Measurements from ENCODE around the gene HOXA3. TPM values are rescaled to one million over a fixed set of nuclear protein-coding genes. Genes with fewer than 3 reads are reported as not detected.

Gene HOXA3
- total RNA-seq, 1 experiment from 2014 or later = not detected

- Histone ChIP-seq H3K9me3 (ENCODE audit: control insufficient read depth, low read depth, low read length) (no peaks in the 10 kb centered on the region), H3K4me2 (ENCODE audit: insufficient read depth, insufficient read length, low read length) (no peak overlapping the region), H3K23me2 (ENCODE audit: insufficient read length, low read depth, low read length, poor library complexity, severe bottlenecking) (peaks cover 7% of the 10 kb centered on the region), H2BK12ac (ENCODE audit: insufficient read length, low read depth, low read length) (no peak overlapping the region), H2AK5ac (ENCODE audit: insufficient read length, low read length) (no peak overlapping the region), H3K23ac (ENCODE audit: insufficient read length, low read depth, low read length) (no peak overlapping the region), H3K4ac (ENCODE audit: low read depth, low read length) (no peak overlapping the region), H3K79me1 (ENCODE audit: insufficient read depth, low read depth, low read length, poor library complexity, severe bottlenecking) (no peaks in the 10 kb centered on the region), H2BK120ac (ENCODE audit: low read depth, low read length, poor library complexity, severe bottlenecking) (no peak overlapping the region), H4K91ac (ENCODE audit: insufficient read length, low read depth, low read length) (no peak overlapping the region), H2AFZ (ENCODE audit: low read length) (no peak overlapping the region), H4K20me1 (ENCODE audit: control insufficient read depth, insufficient read depth, insufficient read length) (peaks cover 2% of the 10 kb centered on the region), H3K56ac (ENCODE audit: insufficient read length, low read depth, low read length) (no peak overlapping the region), H2BK15ac (ENCODE audit: low read depth, low read length) (no peak overlapping the region), H2BK20ac (ENCODE audit: low read depth, low read length, poor library complexity, severe bottlenecking) (no peak overlapping the region), H4K5ac (ENCODE audit: insufficient read length, low read depth, low read length) (no peak overlapping the region), H3K27ac (ENCODE audit: insufficient read length, low read depth, low read length) (no peak overlapping the region), H3K4me1 (ENCODE audit: insufficient read depth, low read length) (no peaks in the 10 kb centered on the region), H3K27me3 (ENCODE audit: insufficient read depth, low read length) (peaks cover 96% of the 10 kb centered on the region), H3K14ac (ENCODE audit: insufficient read depth, low read length) (no peak overlapping the region), H3T11ph (ENCODE audit: low read length) (no peak overlapping the region), H3K9ac (ENCODE audit: extremely low read depth, insufficient read length, low read length) (no peak overlapping the region), H2BK5ac (ENCODE audit: insufficient read length, low read length) (no peak overlapping the region), H4K8ac (replicated peaks; ENCODE audit: insufficient read length, low read depth, low read length) (no peak overlapping the region), H3K79me2 (ENCODE audit: insufficient read depth, low read length) (no peaks in the 10 kb centered on the region), H3K18ac (ENCODE audit: insufficient read length, low read depth, low read length) (no peak overlapping the region)
- Mint-ChIP-seq H3K9me3 (peaks cover 8 to 21% of the 10 kb centered on the region in 2 experiments), H3K4me1 (peaks cover 30 to 61% of the 10 kb centered on the region in 2 experiments), H3K36me3 (ENCODE audit: insufficient read depth in 1 of 3, low read depth in 3 of 3) (no peaks in the 10 kb centered on the region), H3K27me3 (ENCODE audit: low read depth) (peaks cover 100% of the 10 kb centered on the region), H3K27ac (no peak overlapping the region; a peak in 1 of 7 replicates), H3K4me3 (no peak overlapping the region)
- no peak for TF ChIP-seq CTCF (conservative IDR thresholded peaks at IDR 0.05)
- 100% methylated on average over 2 of the region's 8 CpGs for WGBS (ENCODE audit: extremely low coverage, insufficient read length, low lambda C conversion rate)
- no peak for DNase-seq
Observed at GRCh38 chr7:27099453-27100370, 52.7 kb downstream of the HOXA3 start.

Data from H9 (cell line).